Smooth muscle cell (in vitro differentiated cells): ENCODE results near the gene C10orf95. TPM values are rescaled to one million over a fixed set of nuclear protein-coding genes. Genes with fewer than 3 reads are reported as not detected.
A peak's percentile ranks its signal among the peaks of the same experiment; 100 is the strongest.

Experiments used
- DNase-seq: peaks from one replicate; lab custom pipeline; 2025; ENCODE audit not compliant: unreplicated experiment; lab: John Stamatoyannopoulos, UW
- H2AFZ ChIP-seq: fragments of 200-600 bp; sonication (generic); 2 replicates; pipeline ENCODE4 v1.6.0; 2016; ENCODE audit warnings: antibody characterized with exemption, low read depth, mild to moderate bottlenecking
- H3F3A ChIP-seq: fragments of 200-600 bp; sonication (generic); 2 replicates; pipeline ENCODE4 v1.6.0; 2017; ENCODE audit warnings: antibody characterized with exemption, low read depth
- H3K27ac ChIP-seq: fragments of 200-600 bp; sonication (generic); 2 replicates; pipeline ENCODE4 v1.5.1; 2016; ENCODE audit warnings: low read depth, mild to moderate bottlenecking
- H3K27me3 ChIP-seq: fragments of 200-600 bp; sonication (generic); 2 replicates; pipeline ENCODE4 v1.6.1; 2016; ENCODE audit warnings: low read depth, mild to moderate bottlenecking
- H3K36me3 ChIP-seq: fragments of 200-600 bp; sonication (generic); 2 replicates; pipeline ENCODE4 v1.5.1; 2016; ENCODE audit warnings: low read depth
- H3K4me1 ChIP-seq: fragments of 200-600 bp; sonication (generic); 2 replicates; pipeline ENCODE4 v1.5.1; 2016; ENCODE audit warnings: low read depth
- H3K4me2 ChIP-seq: fragments of 200-600 bp; sonication (generic); 2 replicates; pipeline ENCODE4 v1.6.0; 2016; ENCODE audit warnings: mild to moderate bottlenecking
- H3K4me3 ChIP-seq: fragments of 200-600 bp; sonication (generic); 2 replicates; pipeline ENCODE4 v1.5.1; 2016; ENCODE audit warnings: mild to moderate bottlenecking
- H3K79me2 ChIP-seq: fragments of 200-600 bp; sonication (generic); 2 replicates; pipeline ENCODE4 v1.6.0; 2016; ENCODE audit warnings: low read depth, mild to moderate bottlenecking
- H3K9ac ChIP-seq: fragments of 200-600 bp; sonication (generic); 2 replicates; pipeline ENCODE4 v1.6.0; 2016; ENCODE audit warnings: low read depth
- H3K9me3 ChIP-seq: fragments of 200-600 bp; sonication (generic); replicated peaks from 2 replicates; pipeline ENCODE4 v1.5.1; 2016; ENCODE audit warnings: low read depth
- H4K20me1 ChIP-seq: fragments of 200-600 bp; sonication (generic); 2 replicates; pipeline ENCODE4 v1.6.0; 2016; ENCODE audit warnings: low read depth
- WGBS: methylation state at CpG from one replicate; pipeline ENCODE4 v1.1.7; 2016; ENCODE audit warnings: low lambda C conversion rate; 5-methylcytosine and 5-hydroxymethylcytosine counted together
- polyA plus RNA-seq: library from polyadenylated mRNA; unstranded; fragments of >200 nt; fragmentation: Nextera tagmentation; extraction: Ambion mirVana; gene quantifications from 2 replicates; pipeline ENCODE4 v1.2.1, GENCODE V29; 2016
- total RNA-seq: library from RNA; depleted of rRNA; stranded (reverse); fragments of >200 nt; gene quantifications from 2 replicates; pipeline ENCODE4 v1.2.3, GENCODE V29; 2014
- TF ChIP-seq, protein P1 (sequence below): fragments of 200-600 bp; sonication (generic); IDR thresholded peaks from 2 replicates; pipeline ENCODE4 v1.5.1; 2017; ENCODE audit warnings: borderline replicate concordance, mild to moderate bottlenecking, antibody characterized with exemption; ENCODE audit not compliant: insufficient read depth, poor library complexity, severe bottlenecking

The C10orf95 gene
- total and polyA plus RNA-seq, 2 experiments from 2014 or later, result 0.62 TPM; not detected in 1

- peaks cover 6% of the 10 kb centered on the region for H4K20me1 ChIP-seq
- WGBS, result 31% methylated on average over 3 of the region's 3 CpGs
- no peak overlapping the region for H2AFZ ChIP-seq
- no peaks in the 10 kb centered on the region for H3K79me2 ChIP-seq
- no peaks in the 10 kb centered on the region for H3K36me3 ChIP-seq
- H3K27ac ChIP-seq, result peak overlapping the region; percentile 77
- H3F3A ChIP-seq, result peaks cover 25% of the 10 kb centered on the region
- peak overlapping the region; percentile 8 for H3K9ac ChIP-seq
- H3K4me1 ChIP-seq, result peaks cover 21% of the 10 kb centered on the region
- no peak overlapping the region for H3K4me3 ChIP-seq
- DNase-seq, result no peak
- H3K9me3 ChIP-seq, result no peaks in the 10 kb centered on the region
- TF ChIP-seq, protein P1, sequence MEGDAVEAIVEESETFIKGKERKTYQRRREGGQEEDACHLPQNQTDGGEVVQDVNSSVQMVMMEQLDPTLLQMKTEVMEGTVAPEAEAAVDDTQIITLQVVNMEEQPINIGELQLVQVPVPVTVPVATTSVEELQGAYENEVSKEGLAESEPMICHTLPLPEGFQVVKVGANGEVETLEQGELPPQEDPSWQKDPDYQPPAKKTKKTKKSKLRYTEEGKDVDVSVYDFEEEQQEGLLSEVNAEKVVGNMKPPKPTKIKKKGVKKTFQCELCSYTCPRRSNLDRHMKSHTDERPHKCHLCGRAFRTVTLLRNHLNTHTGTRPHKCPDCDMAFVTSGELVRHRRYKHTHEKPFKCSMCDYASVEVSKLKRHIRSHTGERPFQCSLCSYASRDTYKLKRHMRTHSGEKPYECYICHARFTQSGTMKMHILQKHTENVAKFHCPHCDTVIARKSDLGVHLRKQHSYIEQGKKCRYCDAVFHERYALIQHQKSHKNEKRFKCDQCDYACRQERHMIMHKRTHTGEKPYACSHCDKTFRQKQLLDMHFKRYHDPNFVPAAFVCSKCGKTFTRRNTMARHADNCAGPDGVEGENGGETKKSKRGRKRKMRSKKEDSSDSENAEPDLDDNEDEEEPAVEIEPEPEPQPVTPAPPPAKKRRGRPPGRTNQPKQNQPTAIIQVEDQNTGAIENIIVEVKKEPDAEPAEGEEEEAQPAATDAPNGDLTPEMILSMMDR, result no peak
- H3K27me3 ChIP-seq, result no peaks in the 10 kb centered on the region
- H3K4me2 ChIP-seq, result no peak overlapping the region
Measured at GRCh38 chr10:102452672-102453340, 1.5 kb upstream of the C10orf95 start.

GRCh38 chr10:102450374-102451104 lies 804 bp downstream of the C10orf95 start:
- peaks cover 21% of the 10 kb centered on the region for H3K4me1 ChIP-seq
- H3K4me3 ChIP-seq, result peak overlapping the region; percentile 76
- H2AFZ ChIP-seq, result peak overlapping the region; percentile 39
- H3F3A ChIP-seq, result peaks cover 15% of the 10 kb centered on the region
- TF ChIP-seq, protein P1, result no peak
- peak overlapping the region; percentile 98 for H3K4me2 ChIP-seq
- peak; percentile 21 for DNase-seq
- H3K9me3 ChIP-seq, result no peaks in the 10 kb centered on the region
- no peaks in the 10 kb centered on the region for H3K36me3 ChIP-seq
- under 1% methylated on average over 92 of the region's 104 CpGs for WGBS
- peak overlapping the region; percentile 31 for H3K27ac ChIP-seq
- H3K27me3 ChIP-seq, result no peaks in the 10 kb centered on the region
- H3K9ac ChIP-seq, result peak overlapping the region; percentile 47
- H3K79me2 ChIP-seq, result no peaks in the 10 kb centered on the region
- H4K20me1 ChIP-seq, result peaks cover 6% of the 10 kb centered on the region

- Histone ChIP-seq H4K20me1 (peaks cover 6% of the 10 kb centered on the region), H3F3A (peaks cover 11% of the 10 kb centered on the region), H3K9me3 (no peaks in the 10 kb centered on the region), H3K4me2 (peak overlapping the region; percentile 98), H3K9ac (peak overlapping the region; percentile 18), H3K79me2 (no peaks in the 10 kb centered on the region), H2AFZ (peak overlapping the region; percentile 39), H3K36me3 (no peaks in the 10 kb centered on the region), H3K27ac (no peak overlapping the region), H3K27me3 (no peaks in the 10 kb centered on the region), H3K4me1 (peaks cover 18% of the 10 kb centered on the region), H3K4me3 (peak overlapping the region; percentile 76)
- TF ChIP-seq, protein P1, result no peak
- no peak for DNase-seq
- WGBS, result 0% methylated on average over 9 of the region's 11 CpGs
Measured at GRCh38 chr10:102450124-102450373, 1.3 kb downstream of the C10orf95 start.
